ENCODE measurements around the gene ABCA7.

- no peak for TF ChIP-seq CTCF (IDR thresholded peaks at IDR 0.05)
- TF ChIP-seq POLR2A (IDR thresholded peaks at IDR 0.05; ENCODE audit: low read depth), result no peak
- no peak for TF ChIP-seq POLR2AphosphoS5 (IDR thresholded peaks at IDR 0.05)
These were observed 37.0 kb downstream of the ABCA7 start for GRCh38 chr19:1076951-1077350.

Measured in esophagus muscularis mucosa (tissue), 3 donors.